ENCODE data around the gene NSUN6.

DNA sequence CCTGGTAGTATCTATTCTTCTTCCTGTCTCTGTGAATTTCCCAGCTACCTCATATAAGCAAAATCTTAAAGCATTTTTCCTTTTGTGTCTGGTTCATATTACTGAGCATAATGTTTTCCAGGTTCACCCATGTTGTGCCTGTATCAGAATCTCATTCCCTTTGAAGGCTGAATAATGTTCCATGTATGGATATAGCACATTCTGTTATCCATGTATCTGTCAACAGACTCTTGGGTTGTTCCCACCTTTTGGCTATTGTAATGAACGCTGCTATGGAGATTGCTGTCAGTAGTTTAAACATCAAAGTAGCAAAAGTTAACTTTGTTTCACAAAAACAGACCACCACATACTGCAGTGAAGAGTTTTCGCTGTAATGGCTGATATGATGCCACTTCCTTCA lies 99.9 kb downstream of the NSUN6 start:
- TF ChIP-seq POLR2A (IDR thresholded peaks at IDR 0.05; ENCODE audit: low read length) (no peak), GATA1 (IDR thresholded peaks at IDR 0.05; ENCODE audit: low read depth, low read length) (no peak)

All from erythroblast (primary cell).